HFF-Myc (cell line): ENCODE data around the gene BZW2.
"Not testable (repeated sequence)": the region's sequence is repeated elsewhere in the genome, so short reads cannot be mapped to it uniquely, and the experiment has no call there.

Experiments
- DNase-seq: peaks from one replicate; pipeline ENCODE4 v3.0.0-alpha.2; 2011; ENCODE audit warnings: low read depth; ENCODE audit errors: extremely low read depth
- H3K4me3 ChIP-seq: replicated peaks from 2 replicates; pipeline ENCODE4 v1.5.1; 2011; ENCODE audit warnings: low read depth, mild to moderate bottlenecking, control low read depth, low read length
- TF ChIP-seq, protein P1 (sequence below): IDR thresholded peaks from 2 replicates; pipeline ENCODE4 v1.5.1; 2012; ENCODE audit warnings: mild to moderate bottlenecking, low read depth, low read length, control low read depth; ENCODE audit errors: missing control alignments

The BZW2 gene

DNA sequence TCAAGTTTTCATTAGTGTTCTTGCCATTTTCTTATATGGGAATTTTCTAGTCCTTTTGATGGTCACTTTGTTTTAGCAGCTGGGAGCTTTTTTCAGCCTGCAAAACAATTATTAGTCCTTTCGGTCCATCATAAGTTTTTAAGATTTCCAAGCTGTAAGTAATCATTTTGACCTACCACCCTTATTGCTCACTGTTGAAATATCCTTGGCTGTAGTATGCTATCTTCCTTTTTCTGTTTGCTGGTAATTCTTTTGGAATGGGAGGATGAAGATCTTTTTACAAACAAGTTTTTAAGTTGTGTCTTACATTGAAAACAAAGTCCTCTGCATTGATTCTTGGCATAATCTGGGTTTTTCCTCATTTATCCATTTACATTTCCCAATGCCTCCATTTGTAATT, 24.0 kb downstream of the BZW2 start:
- TF ChIP-seq, protein P1, sequence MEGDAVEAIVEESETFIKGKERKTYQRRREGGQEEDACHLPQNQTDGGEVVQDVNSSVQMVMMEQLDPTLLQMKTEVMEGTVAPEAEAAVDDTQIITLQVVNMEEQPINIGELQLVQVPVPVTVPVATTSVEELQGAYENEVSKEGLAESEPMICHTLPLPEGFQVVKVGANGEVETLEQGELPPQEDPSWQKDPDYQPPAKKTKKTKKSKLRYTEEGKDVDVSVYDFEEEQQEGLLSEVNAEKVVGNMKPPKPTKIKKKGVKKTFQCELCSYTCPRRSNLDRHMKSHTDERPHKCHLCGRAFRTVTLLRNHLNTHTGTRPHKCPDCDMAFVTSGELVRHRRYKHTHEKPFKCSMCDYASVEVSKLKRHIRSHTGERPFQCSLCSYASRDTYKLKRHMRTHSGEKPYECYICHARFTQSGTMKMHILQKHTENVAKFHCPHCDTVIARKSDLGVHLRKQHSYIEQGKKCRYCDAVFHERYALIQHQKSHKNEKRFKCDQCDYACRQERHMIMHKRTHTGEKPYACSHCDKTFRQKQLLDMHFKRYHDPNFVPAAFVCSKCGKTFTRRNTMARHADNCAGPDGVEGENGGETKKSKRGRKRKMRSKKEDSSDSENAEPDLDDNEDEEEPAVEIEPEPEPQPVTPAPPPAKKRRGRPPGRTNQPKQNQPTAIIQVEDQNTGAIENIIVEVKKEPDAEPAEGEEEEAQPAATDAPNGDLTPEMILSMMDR: no peak
- no peak for DNase-seq
- no peak overlapping the region for H3K4me3 ChIP-seq

GRCh38 chr7:16670731-16671344, 24.9 kb downstream of the BZW2 start:
- no peak for DNase-seq
- no peak overlapping the region for H3K4me3 ChIP-seq

GRCh38 chr7:16671811-16672210, 25.8 kb downstream of the BZW2 start:
- TF ChIP-seq, protein P1: no peak
- H3K4me3 ChIP-seq: no peak overlapping the region
- DNase-seq: no peak

More at GRCh38 chr7:16670731-16671344, 24.9 kb downstream of the BZW2 start:
- TF ChIP-seq, protein P1: no peak

GRCh38 chr7:16675277-16675676, 29.3 kb downstream of the BZW2 start:
- TF ChIP-seq, protein P1: no peak
- no peak for DNase-seq
- no peak overlapping the region for H3K4me3 ChIP-seq

DNA sequence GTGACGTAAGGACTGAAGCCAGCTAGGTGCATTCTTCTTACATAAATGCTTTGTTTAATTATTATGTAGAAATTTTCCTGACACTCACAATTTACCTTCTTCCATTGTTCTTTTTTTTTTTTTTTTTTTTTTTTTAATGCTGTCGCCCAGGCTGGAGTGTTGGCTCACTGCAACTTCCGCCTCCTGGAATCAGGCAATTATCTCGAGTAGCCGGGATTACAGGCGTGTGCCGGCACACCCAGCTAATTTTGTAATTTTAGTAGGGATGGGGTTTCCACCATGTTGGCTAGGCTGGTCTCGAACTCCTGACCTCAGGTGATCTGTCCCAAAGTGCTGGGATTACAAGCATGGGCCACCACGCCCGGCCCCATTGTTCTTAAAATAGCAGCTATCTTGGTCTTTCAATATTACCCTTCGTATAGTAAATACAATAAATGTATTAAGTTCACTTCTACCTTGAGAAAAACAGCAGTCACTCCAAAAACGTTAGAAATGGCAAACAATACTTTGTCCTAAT, 32.1 kb downstream of the BZW2 start:
- TF ChIP-seq, protein P1: no peak
- no peak for DNase-seq
- no peak overlapping the region for H3K4me3 ChIP-seq

DNA sequence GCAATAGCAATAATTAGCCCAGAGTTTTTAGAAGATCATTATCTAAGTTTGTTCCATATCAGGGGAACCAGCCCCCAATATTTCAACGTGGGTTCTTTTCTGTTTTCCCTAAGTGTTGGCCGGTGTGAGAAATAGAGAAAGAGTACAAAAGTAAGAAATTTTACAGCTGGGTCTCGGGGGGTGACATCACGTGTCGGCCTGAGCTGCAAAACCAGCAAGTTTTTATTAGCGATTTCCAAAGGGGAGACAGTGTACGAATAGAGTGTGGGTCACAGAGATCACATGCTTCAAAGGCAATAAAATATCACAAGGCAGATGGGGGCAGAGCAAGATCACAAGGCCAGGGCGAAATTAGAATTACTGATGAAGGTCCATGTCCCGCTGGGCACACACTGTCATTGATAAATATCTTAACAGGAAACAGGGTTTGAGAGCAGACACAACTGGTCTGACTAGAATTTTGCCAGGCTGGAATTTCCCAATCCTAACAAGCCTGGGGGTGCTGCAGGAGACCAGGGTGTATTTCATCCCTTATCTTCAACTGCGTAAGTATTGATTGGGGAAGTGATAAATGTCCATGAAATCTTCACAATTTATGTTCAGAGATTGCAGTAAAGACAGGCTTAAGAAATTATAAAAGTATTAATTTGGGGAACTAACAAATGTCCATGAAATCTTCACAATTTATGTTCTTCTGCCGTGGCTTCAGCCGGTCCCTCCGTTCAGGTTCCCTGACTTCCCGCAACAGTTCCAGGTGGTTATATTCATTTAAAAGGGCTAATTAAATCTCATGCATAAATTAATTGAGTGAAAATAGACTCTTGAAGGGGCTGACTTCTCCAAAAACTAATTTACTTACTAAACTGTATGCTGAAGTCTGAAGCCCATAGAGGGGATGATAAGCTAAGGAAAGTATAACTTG, 32.9 kb downstream of the BZW2 start:
- not testable (repeated sequence) for DNase-seq, H3K4me3 ChIP-seq

DNA sequence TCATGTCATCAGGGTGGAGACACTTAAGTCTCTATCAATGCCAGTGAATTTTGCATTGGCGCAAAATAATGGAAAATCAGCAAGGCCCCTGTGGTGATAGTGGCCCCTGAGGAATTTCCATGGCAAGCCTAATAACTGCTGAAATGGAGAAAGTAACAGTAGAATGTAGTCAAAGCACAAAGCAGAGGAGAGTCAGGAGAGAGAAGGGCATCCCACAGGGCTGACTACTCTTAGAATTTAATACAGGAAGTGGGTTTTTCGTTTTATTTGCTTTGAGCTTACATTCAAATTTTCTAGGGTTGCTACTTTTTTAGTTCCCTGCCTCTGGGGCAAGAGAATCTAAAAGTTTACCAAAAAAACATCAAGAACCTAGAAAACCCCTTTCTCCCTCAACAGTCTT, 39.0 kb downstream of the BZW2 start:
- H3K4me3 ChIP-seq: no peak overlapping the region
- no peak for DNase-seq
- TF ChIP-seq, protein P1: no peak
